ENCODE data around the gene OR4X1. TPM values are rescaled to one million over a fixed set of nuclear protein-coding genes. Genes with fewer than 3 reads are reported as not detected.
"Not testable (repeated sequence)": the region's sequence is repeated elsewhere in the genome, so short reads cannot be mapped to it uniquely, and the experiment has no call there.

Gene OR4X1
- polyA plus RNA-seq, 1 experiment = not detected

GRCh38 chr11:48272606-48273005 is 8.9 kb downstream of the OR4X1 start:
- no peak for TF ChIP-seq CTCF (IDR thresholded peaks at IDR 0.05; ENCODE audit: low read depth, low read length)
- no peak overlapping the region for H3K4me3 ChIP-seq (ENCODE audit: low read depth, low read length)
- POLR2A ChIA-PET = no interaction called here

GRCh38 chr11:48305923-48306322 is 42.3 kb downstream of the OR4X1 start, which contains the start of gene OR4S1:
TSS of gene OR4S1 (plus strand) at chr11:48306223. CDS start at chr11:48306223, 0 bp downstream.
- no peak for DNase-seq (ENCODE audit: low read depth, low spot score)
- Histone ChIP-seq H3K4me3 (ENCODE audit: low read depth, low read length) (no peak within 1 kb of the TSS), H3K27ac (ENCODE audit: low read depth, low read length) (no peak within 1 kb of the TSS), H3K27me3 (ENCODE audit: control insufficient read depth, insufficient read depth, low read length) (no peaks in the 10 kb centered on the region), H3K9me3 (ENCODE audit: control insufficient read depth, insufficient read depth, low read length) (no peaks in the 10 kb centered on the region)
- CTCF ChIA-PET = no interaction called here
- TF ChIP-seq CTCF (IDR thresholded peaks at IDR 0.05; ENCODE audit: low read depth, low read length) = no peak
- POLR2A ChIA-PET = no interaction called here

More at GRCh38 chr11:48272606-48273005, 8.9 kb downstream of the OR4X1 start:
- Histone ChIP-seq H3K27ac (ENCODE audit: low read depth, low read length) (no peak overlapping the region), H3K9me3 (ENCODE audit: control insufficient read depth, insufficient read depth, low read length) (no peaks in the 10 kb centered on the region), H3K27me3 (ENCODE audit: control insufficient read depth, insufficient read depth, low read length) (no peaks in the 10 kb centered on the region)
- CTCF ChIA-PET = no interaction called here
- DNase-seq (ENCODE audit: low read depth, low spot score) = no peak

GRCh38 chr11:48307760-48308386 is 44.2 kb downstream of the OR4X1 start:
- CTCF ChIA-PET = interaction anchor here (0.8 to 1.8 kb wide), 10 partner anchors 9 to 374 kb away, joined by 3 to 7 read pairs (median 4); no protein-coding TSS in a partner anchor
- H3K4me3 ChIP-seq (ENCODE audit: low read depth, low read length) = no peak overlapping the region
- no peaks in the 10 kb centered on the region for H3K27me3 ChIP-seq (ENCODE audit: control insufficient read depth, insufficient read depth, low read length)
- peak; percentile 4 for DNase-seq (ENCODE audit: low read depth, low spot score)
- TF ChIP-seq CTCF (IDR thresholded peaks at IDR 0.05; ENCODE audit: low read depth, low read length) = peak; percentile 83
- POLR2A ChIA-PET = no interaction called here
- H3K27ac ChIP-seq (ENCODE audit: low read depth, low read length) = no peak overlapping the region
- no peaks in the 10 kb centered on the region for H3K9me3 ChIP-seq (ENCODE audit: control insufficient read depth, insufficient read depth, low read length)

GRCh38 chr11:48313590-48313989 is 49.9 kb downstream of the OR4X1 start:
- CTCF ChIA-PET; DNase-seq (ENCODE audit: low read depth, low spot score); H3K27ac ChIP-seq (ENCODE audit: low read depth, low read length): not testable (repeated sequence)

More at GRCh38 chr11:48313590-48313989, 49.9 kb downstream of the OR4X1 start:
- H3K27me3 ChIP-seq (ENCODE audit: control insufficient read depth, insufficient read depth, low read length); H3K4me3 ChIP-seq (ENCODE audit: low read depth, low read length); POLR2A ChIA-PET; H3K9me3 ChIP-seq (ENCODE audit: control insufficient read depth, insufficient read depth, low read length): not testable (repeated sequence)

Other genes with a start within 250 kb of the OR4X1 start
- gene OR4B1, start 47.1 kb upstream of the OR4X1 start, polyA plus RNA-seq (2011; rRNA removed) = not detected in 2 replicates
- not detected in 2 replicates for gene OR4X2, start 18.8 kb upstream of the OR4X1 start, polyA plus RNA-seq (2011; rRNA removed)
- not detected in 2 replicates for gene OR4S1, start 42.4 kb downstream of the OR4X1 start, polyA plus RNA-seq (2011; rRNA removed)
- not detected in 2 replicates for gene OR4C3, start 61.1 kb downstream of the OR4X1 start, polyA plus RNA-seq (2011; rRNA removed)
- not detected in 2 replicates for gene OR4C5, start 102.6 kb downstream of the OR4X1 start, polyA plus RNA-seq (2011; rRNA removed)
- not detected in 2 replicates for gene OR4A47, start 224.9 kb downstream of the OR4X1 start, polyA plus RNA-seq (2011; rRNA removed)